Measurements from ENCODE around the gene ZNF516. TPM values are rescaled to one million over a fixed set of nuclear protein-coding genes. Genes with fewer than 3 reads are reported as not detected.

The ZNF516 gene
- total RNA-seq, 1 experiment from 2014 or later = 22.6 TPM

GRCh38 chr18:76422121-76422520, 72.9 kb downstream of the ZNF516 start:
- Histone ChIP-seq H3K23me2 (ENCODE audit: insufficient read length, low read depth, low read length, poor library complexity, severe bottlenecking) (no peaks in the 10 kb centered on the region), H3K23ac (ENCODE audit: insufficient read length, low read depth, low read length) (no peak overlapping the region), H2AK5ac (ENCODE audit: insufficient read length, low read length) (no peak overlapping the region), H3K79me1 (ENCODE audit: insufficient read depth, low read depth, low read length, poor library complexity, severe bottlenecking) (no peaks in the 10 kb centered on the region), H2BK15ac (ENCODE audit: low read depth, low read length) (no peak overlapping the region), H3K4me2 (ENCODE audit: insufficient read depth, insufficient read length, low read length) (no peak overlapping the region), H3K14ac (ENCODE audit: insufficient read depth, low read length) (no peak overlapping the region), H3K18ac (ENCODE audit: insufficient read length, low read depth, low read length) (no peak overlapping the region), H3K56ac (ENCODE audit: insufficient read length, low read depth, low read length) (no peak overlapping the region), H3T11ph (ENCODE audit: low read length) (no peak overlapping the region), H3K9me3 (ENCODE audit: control insufficient read depth, low read depth, low read length) (no peaks in the 10 kb centered on the region), H4K91ac (ENCODE audit: insufficient read length, low read depth, low read length) (no peak overlapping the region), H3K27me3 (ENCODE audit: insufficient read depth, low read length) (no peaks in the 10 kb centered on the region), H2BK120ac (ENCODE audit: low read depth, low read length, poor library complexity, severe bottlenecking) (no peak overlapping the region), H2AFZ (ENCODE audit: low read length) (no peak overlapping the region), H3K4me1 (ENCODE audit: insufficient read depth, low read length) (peaks cover 6% of the 10 kb centered on the region; the same call in 1 of the 2 replicates), H2BK12ac (ENCODE audit: insufficient read length, low read depth, low read length) (no peak overlapping the region), H3K27ac (ENCODE audit: insufficient read length, low read depth, low read length) (no peak overlapping the region), H2BK5ac (ENCODE audit: insufficient read length, low read length) (no peak overlapping the region), H4K5ac (ENCODE audit: insufficient read length, low read depth, low read length) (no peak overlapping the region), H3K4ac (ENCODE audit: low read depth, low read length) (no peak overlapping the region), H2BK20ac (ENCODE audit: low read depth, low read length, poor library complexity, severe bottlenecking) (no peak overlapping the region), H4K20me1 (ENCODE audit: control insufficient read depth, insufficient read depth, insufficient read length) (no peaks in the 10 kb centered on the region), H3K79me2 (ENCODE audit: insufficient read depth, low read length) (no peaks in the 10 kb centered on the region), H4K8ac (replicated peaks; ENCODE audit: insufficient read length, low read depth, low read length) (no peak overlapping the region), H3K9ac (ENCODE audit: extremely low read depth, insufficient read length, low read length) (no peak overlapping the region)
- Mint-ChIP-seq H3K27ac (no peak overlapping the region; a peak in 1 of 7 replicates), H3K9me3 (no peaks in the 10 kb centered on the region), H3K27me3 (ENCODE audit: low read depth) (no peaks in the 10 kb centered on the region), H3K4me3 (no peak overlapping the region), H3K36me3 (ENCODE audit: insufficient read depth in 1 of 3, low read depth in 3 of 3) (no peaks in the 10 kb centered on the region), H3K4me1 (peaks cover 41 to 45% of the 10 kb centered on the region in 2 experiments)
- no CpG with 5 or more reads among the region's 11 CpGs for WGBS (ENCODE audit: extremely low coverage, insufficient read length, low lambda C conversion rate)
- DNase-seq = no peak
- no peak for TF ChIP-seq CTCF (conservative IDR thresholded peaks at IDR 0.05)

All from H9 (cell line).